Fibroblast of lung (primary cell): ENCODE results near the gene NHLH1. TPM values are rescaled to one million over a fixed set of nuclear protein-coding genes. Genes with fewer than 3 reads are reported as not detected.

ENCODE experiments used
- DNase-seq, 2 donors: peaks; one replicate each; pipeline versions ENCODE4 v3.0.0 to v3.0.0-alpha.2; 2010; ENCODE audit warnings: low read depth in 2 of 2
- H2AFZ ChIP-seq: 2 replicates; pipeline ENCODE4 v1.5.1; 2012; ENCODE audit warnings: low read length, control low read depth, inconsistent platforms
- H3K27ac ChIP-seq: 2 replicates; pipeline ENCODE4 v1.5.1; 2011; ENCODE audit warnings: low read length, control low read depth; ENCODE audit not compliant: insufficient read depth
- H3K27me3 ChIP-seq: 2 replicates; pipeline ENCODE4 v1.5.1; 2011; ENCODE audit warnings: mild to moderate bottlenecking, low read length; ENCODE audit not compliant: control insufficient read depth, insufficient read depth
- H3K36me3 ChIP-seq: 2 replicates; pipeline ENCODE4 v1.5.1; 2011; ENCODE audit warnings: low read length; ENCODE audit not compliant: control insufficient read depth, insufficient read depth
- H3K4me1 ChIP-seq: 2 replicates; pipeline ENCODE4 v1.5.1; 2011; ENCODE audit warnings: low read length; ENCODE audit not compliant: control insufficient read depth, insufficient read depth; ENCODE audit errors: extremely low read depth
- H3K4me2 ChIP-seq: 2 replicates; pipeline ENCODE4 v1.5.1; 2011; ENCODE audit warnings: low read length, control low read depth; ENCODE audit not compliant: insufficient read depth; ENCODE audit errors: extremely low read depth
- H3K4me3 ChIP-seq, 4 experiments: fragments of 200-600 bp in 1 of 4; sonication (generic) in 1 of 4; replicated peaks in 1 of 4; 2 replicates each; pipeline ENCODE4 v1.5.1; 2011 to 2016; ENCODE audit warnings: low read length in 4 of 4, low read depth in 3 of 4, mild to moderate bottlenecking in 3 of 4, control low read depth in 2 of 4, inconsistent platforms in 1 of 4, mixed read lengths in 1 of 4; ENCODE audit not compliant: insufficient read depth in 1 of 4; ENCODE audit errors: control extremely low read depth in 1 of 4
- H3K79me2 ChIP-seq: 2 replicates; pipeline ENCODE4 v1.5.1; 2012; ENCODE audit warnings: mild to moderate bottlenecking, low read length, inconsistent platforms; ENCODE audit not compliant: control insufficient read depth, insufficient read depth
- H3K9ac ChIP-seq: 2 replicates; pipeline ENCODE4 v1.5.1; 2011; ENCODE audit warnings: mild to moderate bottlenecking, low read length, control low read depth; ENCODE audit not compliant: insufficient read depth
- H3K9me3 ChIP-seq: 2 replicates; pipeline ENCODE4 v1.5.1; 2012; ENCODE audit warnings: low read depth, low read length; ENCODE audit not compliant: control insufficient read depth, insufficient read depth
- H4K20me1 ChIP-seq: 2 replicates; pipeline ENCODE4 v1.5.1; 2011; ENCODE audit warnings: low read length; ENCODE audit not compliant: control insufficient read depth, insufficient read depth; ENCODE audit errors: extremely low read depth
- CTCF ChIP-seq, 2 donors: IDR thresholded peaks in 1 of 2; conservative IDR thresholded peaks in 1 of 2; 1 replicate in 1 of 2; 2 replicates in 1 of 2; pipeline ENCODE4 v1.5.1; 2011 to 2012; ENCODE audit warnings: low read length in 2 of 2, control low read depth in 1 of 2, inconsistent platforms in 1 of 2, low read depth in 1 of 2, mild to moderate bottlenecking in 1 of 2
- EZH2 ChIP-seq: IDR thresholded peaks from 2 replicates; pipeline ENCODE4 v1.5.1; 2012; ENCODE audit warnings: low read length, control low read depth, mild to moderate bottlenecking; ENCODE audit errors: missing control alignments
- polyA plus RNA-seq, 2 donors: library from polyadenylated mRNA; depleted of rRNA in 1 of 2; stranded (reverse) in 1 of 2; unstranded in 1 of 2; fragments of >200 nt; gene quantifications; 2 replicates each; pipeline ENCODE4 v1.2.1, GENCODE V29; 2011 to 2012; ENCODE audit warnings: missing spikeins in 1 of 2
- total RNA-seq: library from RNA; depleted of rRNA; stranded (reverse); fragments of >200 nt; gene quantifications from 2 replicates; pipeline ENCODE4 v1.2.1, GENCODE V29; 2014

The NHLH1 gene
- total and polyA plus RNA-seq, 2 donors (not counting 1 experiment from before 2014, with no cell fraction given): 0.05 TPM; not detected in 1

DNA sequence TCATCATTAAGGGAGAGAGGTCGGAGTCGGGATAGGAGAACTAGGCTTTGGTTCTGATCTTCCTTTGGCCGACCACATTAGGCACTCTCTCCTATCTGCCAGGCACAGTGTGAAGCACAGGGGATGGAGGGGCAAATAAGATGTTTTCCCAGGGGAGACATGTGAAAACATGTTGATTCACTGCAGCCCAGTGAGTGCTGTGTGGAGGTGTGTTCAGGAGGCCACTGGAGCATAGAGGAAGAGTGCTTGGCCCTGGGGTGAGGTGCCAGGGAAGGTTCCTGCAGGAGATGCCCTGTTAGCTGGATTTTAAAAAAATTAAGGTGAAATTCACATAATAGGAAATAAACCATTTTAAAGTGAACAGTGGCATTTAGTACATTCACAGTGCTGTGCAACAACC lies 37.2 kb downstream of the NHLH1 start:
- Histone ChIP-seq H3K4me2 (no peak overlapping the region), H3K36me3 (no peaks in the 10 kb centered on the region), H4K20me1 (no peaks in the 10 kb centered on the region), H3K79me2 (no peaks in the 10 kb centered on the region), H3K9me3 (no peaks in the 10 kb centered on the region), H2AFZ (no peak overlapping the region), H3K27ac (no peak overlapping the region), H3K4me3 (no peak overlapping the region), H3K9ac (no peak overlapping the region), H3K27me3 (peaks cover 32% of the 10 kb centered on the region), H3K4me1 (no peaks in the 10 kb centered on the region)
- TF ChIP-seq EZH2 (no peak), CTCF (conservative IDR thresholded peaks at IDR 0.05 in 1 of 2, IDR thresholded peaks at IDR 0.05 in 1 of 2; ENCODE audit: low read depth in 1 of 2, low read length in 2 of 2) (no peak)
- no peak for DNase-seq

DNA sequence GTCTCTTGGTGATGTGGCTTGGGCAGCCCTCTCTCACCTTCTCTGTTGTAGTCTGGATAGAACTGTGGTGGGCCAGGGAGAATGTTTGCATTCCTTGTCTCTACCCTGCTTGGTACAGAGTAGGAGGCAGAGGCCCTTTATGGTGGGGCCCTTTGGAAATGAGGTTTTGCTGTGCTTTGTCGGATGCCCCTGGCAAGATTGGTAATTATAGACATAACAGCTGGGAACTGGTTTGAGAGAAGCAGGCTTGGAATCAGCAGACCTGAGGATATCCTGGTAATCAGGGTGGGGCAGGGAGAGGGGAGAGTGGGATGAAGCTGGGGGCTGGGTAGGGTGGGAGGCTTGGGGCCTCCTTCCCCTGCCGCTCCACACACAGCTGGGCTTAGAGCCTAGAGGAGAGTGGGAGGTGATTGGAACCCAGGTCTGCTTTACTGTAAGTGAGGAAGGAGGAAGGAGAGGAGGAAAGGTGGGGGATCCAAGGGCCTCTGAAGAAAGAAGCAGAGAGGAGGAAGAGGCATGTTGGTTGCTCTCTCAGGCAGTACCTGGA lies 38.5 kb downstream of the NHLH1 start:
- no peaks in the 10 kb centered on the region for H3K79me2 ChIP-seq
- no peaks in the 10 kb centered on the region for H3K9me3 ChIP-seq
- no peak overlapping the region for H3K27ac ChIP-seq
- no peaks in the 10 kb centered on the region for H3K36me3 ChIP-seq
- H4K20me1 ChIP-seq: no peaks in the 10 kb centered on the region
- H2AFZ ChIP-seq: no peak overlapping the region
- no peak for DNase-seq
- peaks cover 21% of the 10 kb centered on the region for H3K27me3 ChIP-seq
- no peak overlapping the region for H3K9ac ChIP-seq
- H3K4me1 ChIP-seq: no peaks in the 10 kb centered on the region
- no peak overlapping the region for H3K4me3 ChIP-seq
- no peak overlapping the region for H3K4me2 ChIP-seq
- no peak for TF ChIP-seq EZH2
- TF ChIP-seq CTCF (conservative IDR thresholded peaks at IDR 0.05 in 1 of 2, IDR thresholded peaks at IDR 0.05 in 1 of 2; ENCODE audit: low read depth in 1 of 2, low read length in 2 of 2): no peak

GRCh38 chr1:160406131-160406968 lies 39.5 kb downstream of the NHLH1 start:
- TF ChIP-seq EZH2 (no peak), CTCF (conservative IDR thresholded peaks at IDR 0.05 in 1 of 2, IDR thresholded peaks at IDR 0.05 in 1 of 2; ENCODE audit: low read depth in 1 of 2, low read length in 2 of 2) (no peak)
- Histone ChIP-seq H3K27ac (no peak overlapping the region), H3K79me2 (no peaks in the 10 kb centered on the region), H2AFZ (no peak overlapping the region), H3K4me1 (no peaks in the 10 kb centered on the region), H3K9me3 (no peaks in the 10 kb centered on the region), H3K9ac (no peak overlapping the region), H3K27me3 (peaks cover 17% of the 10 kb centered on the region), H3K4me3 (no peak overlapping the region), H3K4me2 (no peak overlapping the region), H3K36me3 (no peaks in the 10 kb centered on the region), H4K20me1 (no peaks in the 10 kb centered on the region)
- no peak for DNase-seq
